HG03095 (cell line): ENCODE measurements around the gene CILP2.

Experiments used
- ATAC-seq: cut with Tn5 transposase; IDR thresholded peaks from one replicate; pipeline ENCODE4 v1.9.1; 2021; ENCODE audit warnings: moderate library complexity; ENCODE audit not compliant: unreplicated experiment

CILP2 gene

DNA sequence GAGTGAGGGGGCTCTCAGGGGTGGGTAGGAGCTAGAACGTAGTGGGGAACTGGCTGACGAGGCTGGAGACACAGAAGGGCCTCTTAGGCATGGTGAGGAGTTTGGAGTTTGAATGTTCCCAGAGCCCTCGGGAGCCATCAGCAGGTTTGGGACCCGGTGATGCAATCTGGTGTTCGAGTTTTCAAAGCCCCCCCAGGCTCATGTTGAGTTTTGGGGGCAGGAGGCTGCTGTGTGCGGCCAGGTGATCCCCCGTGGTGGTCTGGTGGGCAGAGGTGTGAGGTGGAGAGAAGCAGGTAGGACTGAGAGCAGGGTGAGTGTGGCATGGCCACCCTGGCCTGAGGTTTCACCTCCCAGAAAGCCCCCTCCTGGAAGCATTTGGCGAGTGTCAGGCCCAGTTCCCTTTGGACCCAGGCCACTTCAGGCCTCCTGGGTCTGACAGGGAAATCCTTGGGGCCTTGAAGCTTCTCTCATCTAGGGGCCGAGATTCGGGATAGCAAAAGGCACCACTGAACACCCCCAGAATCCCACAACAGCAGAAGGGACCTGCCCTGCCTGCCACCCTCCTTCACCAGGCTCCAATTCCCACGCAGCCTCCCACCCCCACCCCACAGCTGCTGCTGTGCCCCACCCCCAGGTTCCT, 8.2 kb upstream of the CILP2 start:
- ATAC-seq = no peak

DNA sequence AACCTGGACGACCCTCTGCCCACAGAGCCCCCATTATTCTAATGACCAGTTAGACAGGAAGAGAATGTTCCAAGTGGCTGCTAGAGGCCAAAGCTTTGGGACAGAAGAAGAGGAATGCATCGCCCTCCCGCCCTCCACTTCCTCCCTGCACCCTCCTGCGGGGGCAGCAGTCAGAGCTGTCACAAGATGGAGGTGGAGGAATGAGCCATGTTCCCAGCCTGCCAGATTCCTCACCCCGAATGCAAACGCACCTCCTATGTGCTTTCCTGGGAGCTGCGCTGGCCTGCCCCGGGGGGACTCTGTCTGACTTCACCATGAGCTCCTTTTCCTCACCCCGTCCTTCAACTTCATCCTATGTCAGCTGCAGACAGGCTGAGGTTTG, 7.7 kb upstream of the CILP2 start:
- no peak for ATAC-seq

DNA sequence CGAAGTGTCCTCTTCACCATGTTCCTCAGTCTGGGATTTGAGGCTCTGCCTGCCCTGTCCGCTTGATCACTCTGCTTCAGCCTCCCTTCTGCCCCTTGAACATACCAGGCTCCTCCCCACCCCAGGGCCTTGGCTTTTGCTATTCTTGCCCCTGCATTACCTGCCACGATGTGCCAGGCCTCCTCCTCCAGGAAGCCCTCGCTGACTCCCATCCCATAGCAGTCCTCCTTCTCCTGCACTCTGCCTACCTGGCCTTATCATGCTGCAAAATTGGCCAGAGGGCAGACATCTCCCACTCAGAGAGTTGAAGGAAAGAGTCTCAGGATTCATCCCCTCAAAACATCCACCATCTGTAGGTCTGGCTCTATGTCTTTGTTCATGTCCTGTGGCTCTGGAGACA, 7.2 kb upstream of the CILP2 start:
- ATAC-seq = no peak

DNA sequence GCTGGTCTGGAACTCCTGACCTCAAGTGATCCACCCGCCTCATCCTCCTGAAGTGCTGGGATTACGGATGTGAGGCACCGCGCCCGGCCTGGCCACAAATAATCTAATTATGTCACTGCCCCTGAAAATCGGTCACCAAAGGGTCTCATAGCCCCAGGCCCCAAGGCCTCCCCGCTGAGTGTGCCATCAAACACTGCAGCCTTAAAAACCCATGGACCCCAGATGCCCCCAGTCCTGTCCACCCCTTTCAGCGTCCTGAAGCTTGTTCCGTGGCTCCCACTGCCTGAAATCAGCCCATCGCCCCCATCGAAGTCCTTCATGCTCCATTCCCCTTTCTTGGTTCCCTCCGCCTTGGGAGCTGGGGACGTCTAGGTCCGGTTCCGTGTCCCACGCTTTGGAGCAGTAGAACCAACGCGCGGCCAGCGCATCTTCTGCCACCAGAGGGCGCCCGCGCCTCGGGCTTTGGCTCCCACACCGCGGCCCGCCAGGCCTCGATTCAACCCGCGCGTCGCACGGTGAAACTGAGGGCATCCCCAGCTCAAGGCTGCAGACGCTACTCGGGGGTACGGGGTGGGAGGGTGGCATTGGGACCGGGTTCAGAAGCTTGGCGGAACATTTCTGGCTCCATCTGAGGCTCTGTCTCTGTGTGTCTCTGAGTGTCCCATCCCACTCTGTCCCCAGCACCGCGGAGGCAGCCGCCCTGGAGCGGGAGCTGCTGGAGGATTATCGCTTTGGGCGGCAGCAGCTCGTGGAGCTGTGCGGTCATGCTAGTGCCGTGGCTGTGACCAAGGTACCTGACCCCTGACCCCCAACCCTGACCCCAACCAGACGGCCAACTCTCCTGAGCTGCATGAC, 5.9 kb upstream of the CILP2 start:
- no peak for ATAC-seq

DNA sequence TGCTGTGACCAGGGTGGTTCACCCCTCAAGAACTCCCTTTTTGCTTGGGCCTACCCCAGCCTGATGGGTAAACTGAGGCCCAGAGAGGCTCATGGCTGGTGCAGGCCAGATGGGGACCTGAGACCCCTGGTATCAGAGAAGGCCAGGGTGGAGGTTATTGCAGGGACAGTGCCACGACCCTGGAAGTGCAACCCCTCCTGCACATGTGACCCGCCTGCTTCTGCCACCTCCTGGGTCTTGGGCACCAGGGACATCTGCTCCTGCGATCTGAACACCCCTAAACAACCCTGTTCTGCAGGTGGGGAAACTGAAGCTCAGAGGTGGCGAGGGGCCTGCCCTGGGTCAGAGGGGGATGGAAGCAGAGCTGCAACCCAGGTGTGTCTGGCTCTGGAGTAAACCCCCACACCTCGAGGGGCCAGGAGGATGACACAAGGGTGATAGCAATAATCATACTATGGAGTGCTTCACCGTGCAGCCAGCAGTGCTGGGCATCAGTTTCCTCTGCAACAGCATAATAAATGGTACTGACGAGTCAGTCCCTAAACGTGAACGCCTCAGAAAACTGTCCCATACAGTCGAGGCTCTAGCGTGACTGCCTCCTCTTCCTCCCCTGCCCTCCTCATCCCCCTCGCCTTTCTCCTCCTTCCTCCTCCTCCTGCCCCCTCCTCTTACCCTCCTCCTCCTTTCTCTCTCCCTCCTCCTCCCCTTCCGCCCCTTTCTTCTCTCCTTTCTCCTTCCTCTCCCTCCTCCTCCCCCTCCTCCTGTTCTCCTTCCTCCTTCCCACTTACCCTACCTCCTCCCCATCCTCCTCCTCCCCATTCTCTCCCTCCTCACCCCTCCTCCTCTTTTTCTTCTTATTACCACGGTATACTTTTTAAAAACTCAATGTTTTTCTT, 5.0 kb upstream of the CILP2 start:
- no peak for ATAC-seq

DNA sequence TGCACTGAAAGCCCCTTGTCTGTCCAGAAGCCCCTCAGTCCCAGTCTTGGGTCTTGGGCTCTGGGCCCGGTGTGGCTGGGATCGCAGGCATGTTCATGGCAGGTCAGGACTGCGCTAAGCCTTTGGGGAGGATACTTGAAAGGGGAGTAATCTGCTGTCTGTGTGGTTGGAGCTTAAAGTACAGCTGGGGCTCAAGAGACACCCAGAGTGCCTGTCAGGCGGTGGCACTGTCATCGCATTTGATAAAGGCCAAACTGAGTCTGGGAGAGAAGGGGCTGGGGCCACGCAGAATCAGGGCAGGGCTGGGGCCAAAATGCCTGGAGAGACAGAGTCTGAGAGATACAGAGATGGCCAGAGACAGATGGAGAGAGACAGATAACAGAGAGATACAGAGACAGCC, 4.2 kb upstream of the CILP2 start:
- ATAC-seq = no peak

DNA sequence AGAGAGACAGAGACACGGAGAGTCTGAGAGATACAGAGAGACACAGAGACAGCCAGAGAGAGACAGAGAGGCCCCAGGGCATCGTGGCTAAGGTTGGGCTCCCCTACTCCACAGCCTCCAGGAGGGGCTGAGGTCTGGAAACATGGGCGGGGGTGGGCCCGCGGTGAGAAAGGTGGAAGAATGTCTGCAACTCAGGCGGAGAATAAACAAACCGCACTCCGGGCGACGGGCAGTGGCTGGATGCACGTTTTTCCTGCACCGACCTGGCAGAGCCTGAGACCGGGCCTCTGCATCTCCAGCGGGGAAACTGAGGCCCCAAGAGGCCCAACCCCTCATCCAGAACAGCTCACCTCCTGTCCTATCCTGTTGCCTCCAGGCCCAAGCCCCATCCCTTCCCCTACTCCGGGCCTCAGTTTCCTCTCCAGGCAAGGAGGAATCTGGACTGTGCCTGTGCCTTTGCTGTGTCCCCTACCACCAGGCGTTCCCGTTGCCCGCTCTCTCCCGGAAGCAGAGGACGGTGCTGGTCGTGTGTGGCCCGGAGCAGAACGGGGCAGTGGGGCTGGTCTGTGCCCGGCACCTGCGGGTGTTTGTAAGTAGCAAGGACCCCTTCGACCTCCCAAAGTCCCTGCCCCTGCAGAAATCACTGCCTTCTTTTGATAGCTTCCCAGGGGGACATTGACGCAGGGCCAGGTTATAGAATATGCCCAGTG, 3.4 kb upstream of the CILP2 start:
- no peak for ATAC-seq

DNA sequence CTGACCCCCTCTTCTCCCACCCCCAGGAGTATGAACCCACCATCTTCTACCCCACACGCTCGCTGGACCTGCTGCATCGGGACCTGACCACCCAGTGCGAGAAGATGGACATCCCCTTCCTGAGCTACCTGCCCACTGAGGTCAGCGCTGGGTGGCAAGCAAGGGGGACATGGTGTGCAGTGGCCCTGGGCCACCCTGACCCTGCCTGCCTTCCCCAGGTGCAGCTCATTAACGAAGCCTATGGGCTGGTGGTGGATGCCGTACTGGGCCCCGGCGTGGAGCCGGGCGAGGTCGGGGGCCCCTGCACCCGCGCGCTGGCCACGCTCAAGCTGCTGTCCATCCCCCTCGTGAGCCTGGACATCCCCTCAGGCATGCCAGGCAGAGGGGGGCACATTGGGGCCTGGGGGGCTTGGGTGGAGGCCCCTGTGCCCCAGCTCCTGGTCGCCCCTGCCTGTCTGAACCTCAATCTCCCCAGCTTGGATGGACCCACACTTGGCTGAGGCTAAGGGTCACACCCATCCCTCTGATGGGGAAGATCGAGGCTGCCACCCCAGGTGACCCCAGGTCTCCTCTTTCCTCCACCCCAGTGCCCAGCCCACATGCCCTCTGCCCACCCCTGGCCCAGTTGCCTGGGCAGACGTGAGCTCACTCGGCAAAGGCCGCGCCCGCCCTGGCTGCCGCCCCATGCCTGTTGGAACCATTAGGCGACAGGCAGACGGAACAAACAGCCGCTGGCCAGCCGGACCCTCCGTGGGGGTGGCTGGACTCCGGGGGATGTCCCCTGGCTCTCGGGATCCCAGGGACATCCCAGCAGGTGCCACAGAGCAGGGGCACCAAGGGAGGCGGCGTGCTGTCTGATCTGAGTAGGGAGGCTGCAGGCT, 2.5 kb upstream of the CILP2 start:
- no peak for ATAC-seq

DNA sequence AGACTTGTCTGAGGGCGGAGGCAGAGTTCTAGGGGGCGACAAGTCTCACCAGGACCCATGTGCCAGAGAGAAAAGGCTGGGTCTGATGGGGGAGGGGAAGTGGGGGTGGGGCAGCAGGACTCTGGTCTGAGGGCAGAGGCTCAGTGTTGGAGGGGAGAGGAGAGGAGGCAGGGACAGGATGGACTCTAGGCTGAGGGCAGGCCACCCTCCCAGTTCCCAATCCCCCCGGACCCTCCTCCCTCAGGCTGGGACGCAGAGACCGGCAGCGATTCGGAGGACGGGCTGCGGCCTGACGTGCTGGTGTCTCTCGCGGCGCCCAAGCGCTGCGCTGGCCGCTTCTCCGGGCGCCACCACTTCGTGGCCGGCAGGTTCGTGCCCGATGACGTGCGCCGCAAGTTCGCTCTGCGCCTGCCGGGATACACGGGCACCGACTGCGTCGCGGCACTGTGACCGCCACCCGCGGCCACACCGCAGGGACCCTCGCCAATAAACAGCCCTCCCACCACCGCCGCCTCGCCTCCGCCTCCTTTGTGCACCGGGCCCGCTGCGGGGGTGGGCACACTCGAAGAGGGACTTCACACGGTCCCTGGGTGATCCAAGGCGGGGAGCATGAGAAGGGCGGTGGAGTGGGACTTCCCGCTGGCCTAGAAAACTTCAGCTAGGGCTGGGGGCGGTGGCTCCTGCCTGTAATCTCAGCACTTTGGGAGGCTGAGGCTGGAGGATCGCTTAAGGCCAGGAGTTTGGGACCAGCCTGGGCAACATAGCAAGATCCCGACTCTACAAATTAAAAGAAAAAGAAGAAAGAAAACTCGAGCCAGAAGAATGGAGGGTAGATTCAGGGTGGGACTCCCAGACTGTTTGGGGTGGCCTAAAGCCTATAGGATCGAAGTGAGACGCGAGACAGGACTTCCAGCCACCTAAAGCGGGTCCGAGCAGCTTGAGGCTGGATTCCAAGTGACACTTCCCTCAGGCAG, 703 bp upstream of the CILP2 start:
- no peak for ATAC-seq

DNA sequence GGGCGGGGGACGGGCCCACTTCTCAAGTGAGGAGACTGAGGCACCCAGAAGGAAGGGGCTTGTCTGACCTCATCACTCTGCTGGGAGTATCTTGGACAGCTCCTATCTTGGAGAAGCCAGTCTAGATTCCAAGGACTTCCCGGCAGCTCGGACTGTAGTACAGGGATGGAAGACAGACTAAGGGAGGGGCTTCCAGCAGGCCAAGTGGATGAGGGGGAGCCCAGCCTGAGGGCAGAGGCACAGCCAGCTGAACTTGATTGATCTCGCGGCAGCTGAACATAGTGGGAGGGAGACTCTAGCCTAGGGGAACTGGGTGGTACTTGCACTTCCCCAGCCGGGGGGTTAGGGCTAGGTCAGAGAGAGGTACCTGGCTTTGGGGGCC, 711 bp downstream of the CILP2 start:
- no peak for ATAC-seq

DNA sequence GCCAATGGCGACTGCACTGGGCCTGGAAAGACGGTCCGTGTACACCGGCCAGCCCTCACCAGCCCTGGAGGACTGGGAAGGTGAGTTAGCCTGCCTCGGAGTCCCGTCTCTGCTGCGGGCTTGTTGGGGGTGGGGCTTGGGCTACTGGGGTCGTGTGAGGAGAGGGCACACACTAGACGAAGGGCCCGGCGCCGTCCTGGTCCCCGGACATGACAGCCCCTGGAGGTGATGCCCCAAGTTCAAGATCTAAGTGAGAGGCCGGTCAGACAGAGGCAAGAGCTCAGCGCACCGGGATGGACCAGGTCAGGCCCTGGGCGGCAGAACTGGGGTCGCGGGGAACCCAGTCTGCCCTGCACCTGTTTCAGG, 1.6 kb downstream of the CILP2 start:
- ATAC-seq = no peak

DNA sequence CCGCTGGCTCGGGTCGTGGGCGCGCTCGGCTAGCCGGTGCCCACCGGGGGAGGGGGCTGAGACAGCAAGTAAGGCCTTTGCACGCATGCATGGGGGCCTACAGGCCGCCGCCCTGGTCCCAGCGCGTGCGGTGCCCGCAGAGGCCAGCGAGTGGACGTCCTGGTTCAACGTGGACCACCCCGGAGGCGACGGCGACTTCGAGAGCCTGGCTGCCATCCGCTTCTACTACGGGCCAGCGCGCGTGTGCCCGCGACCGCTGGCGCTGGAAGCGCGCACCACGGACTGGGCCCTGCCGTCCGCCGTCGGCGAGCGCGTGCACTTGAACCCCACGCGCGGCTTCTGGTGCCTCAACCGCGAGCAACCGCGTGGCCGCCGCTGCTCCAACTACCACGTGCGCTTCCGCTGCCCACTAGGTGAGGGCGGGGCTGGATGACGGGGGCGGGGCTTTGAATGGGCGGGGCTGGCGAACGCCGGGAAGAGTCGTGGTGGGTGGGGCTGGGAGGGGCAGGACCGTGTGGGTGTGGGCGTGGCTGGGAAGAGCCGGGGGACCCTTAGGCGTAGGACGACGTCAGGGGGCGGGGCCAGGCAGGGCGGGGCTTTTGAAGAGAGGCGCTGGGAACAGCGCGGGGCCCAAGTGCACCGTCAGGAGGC, 2.1 kb downstream of the CILP2 start:
- ATAC-seq = no peak

DNA sequence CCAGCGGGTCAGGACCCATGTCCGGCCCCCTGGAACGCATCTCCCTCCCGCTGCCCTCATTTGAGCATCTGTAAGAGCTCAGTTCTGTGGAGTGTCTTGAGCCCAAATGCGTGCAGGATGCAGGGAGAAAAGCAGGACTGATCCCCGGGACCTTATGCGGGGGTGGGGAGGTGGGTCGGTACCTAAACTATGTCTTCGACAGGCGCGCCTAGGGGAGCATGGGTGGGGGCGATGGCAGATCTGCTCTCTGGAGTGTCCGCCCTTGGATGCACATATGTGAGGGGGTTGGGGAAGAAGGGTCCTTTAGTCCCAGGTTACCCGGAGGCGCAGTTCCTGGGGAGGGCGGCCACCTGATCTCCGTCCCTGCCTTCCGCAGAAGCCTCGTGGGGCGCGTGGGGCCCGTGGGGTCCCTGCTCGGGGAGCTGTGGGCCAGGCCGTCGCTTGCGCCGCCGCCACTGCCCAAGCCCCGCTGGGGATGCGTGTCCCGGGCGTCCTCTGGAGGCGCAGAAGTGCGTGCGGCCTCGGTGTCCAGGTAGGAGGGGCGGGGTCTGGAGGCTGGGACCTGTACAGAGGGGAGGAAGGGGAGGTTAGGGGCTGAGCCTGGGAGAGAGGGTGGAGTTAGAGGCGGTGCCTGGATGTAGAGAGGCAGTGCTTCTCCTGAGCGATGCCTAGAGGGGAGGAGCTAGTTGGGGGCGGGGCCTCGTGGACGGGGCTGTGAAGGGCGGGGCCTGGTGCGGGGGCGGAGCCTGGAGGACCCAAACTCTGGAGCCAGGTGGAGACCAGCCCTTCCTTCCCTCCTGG, 2.9 kb downstream of the CILP2 start:
- no peak for ATAC-seq

DNA sequence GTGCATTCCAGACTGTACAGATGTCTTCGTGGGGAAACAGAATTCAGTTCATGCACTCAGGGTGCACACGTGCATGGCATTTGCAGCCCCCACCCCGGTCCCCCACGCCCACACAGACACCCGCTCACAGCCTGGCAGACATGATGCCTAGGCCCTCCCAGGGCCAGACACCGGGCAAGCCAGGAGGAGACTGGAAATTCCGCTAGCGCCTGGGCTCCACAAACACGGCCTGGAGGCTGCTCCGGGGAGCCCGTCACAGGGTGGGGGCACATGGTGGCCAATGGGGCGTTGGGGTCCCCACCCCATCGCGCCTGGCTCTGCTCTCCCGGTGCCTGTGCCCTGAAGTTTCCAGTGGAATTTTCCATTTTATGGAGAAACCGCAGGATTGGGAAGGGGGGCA, 3.6 kb downstream of the CILP2 start:
- ATAC-seq = no peak

DNA sequence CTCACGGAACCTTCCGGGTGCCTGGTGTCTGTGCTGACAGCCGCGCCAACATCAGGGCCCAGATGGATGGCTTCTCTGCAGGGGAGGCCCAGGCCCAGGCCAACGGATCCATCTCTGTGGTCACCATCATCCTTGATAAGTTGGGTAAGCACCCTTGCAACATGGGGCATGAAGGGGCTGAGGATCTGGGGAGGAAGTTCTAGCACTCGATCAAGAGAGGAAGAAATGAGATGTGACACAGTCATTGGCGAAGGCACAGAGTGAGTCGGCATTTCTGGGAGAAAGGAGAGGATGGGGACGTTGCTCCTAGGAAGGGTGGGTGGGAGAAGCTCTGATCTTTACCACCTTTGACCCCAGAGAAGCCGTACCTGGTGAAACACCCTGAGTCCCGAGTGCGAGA, 4.4 kb downstream of the CILP2 start:
- no peak for ATAC-seq

DNA sequence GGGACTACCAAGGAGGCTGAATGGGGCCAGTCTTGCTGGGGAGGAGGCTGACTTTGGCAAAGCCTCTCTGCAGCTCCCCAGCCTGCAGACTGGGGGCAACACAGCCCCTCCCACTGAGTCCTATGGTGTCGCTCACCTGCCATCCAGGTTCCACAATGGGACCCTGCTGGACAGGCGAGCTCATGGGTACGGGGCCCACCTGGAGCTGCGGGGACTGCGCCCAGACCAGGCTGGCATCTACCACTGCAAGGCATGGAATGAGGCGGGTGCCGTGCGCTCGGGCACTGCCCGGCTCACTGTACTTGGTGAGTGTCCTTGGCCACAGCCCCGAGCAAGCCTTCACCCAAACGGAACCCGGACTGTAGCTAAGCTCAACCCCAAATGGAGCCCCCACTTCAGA, 5.0 kb downstream of the CILP2 start:
- ATAC-seq = no peak

DNA sequence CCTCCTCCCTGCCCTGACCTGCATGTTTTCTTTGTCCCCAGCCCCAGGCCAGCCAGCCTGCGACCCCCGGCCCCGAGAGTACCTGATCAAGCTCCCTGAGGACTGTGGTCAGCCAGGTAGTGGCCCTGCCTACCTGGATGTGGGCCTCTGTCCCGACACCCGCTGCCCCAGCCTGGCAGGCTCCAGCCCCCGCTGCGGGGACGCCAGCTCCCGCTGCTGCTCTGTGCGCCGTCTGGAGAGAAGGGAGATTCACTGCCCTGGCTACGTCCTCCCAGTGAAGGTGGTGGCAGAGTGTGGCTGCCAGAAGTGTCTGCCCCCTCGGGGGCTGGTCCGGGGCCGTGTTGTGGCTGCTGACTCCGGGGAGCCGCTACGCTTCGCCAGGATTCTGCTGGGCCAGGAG, 5.6 kb downstream of the CILP2 start:
- no peak for ATAC-seq
